ENCODE results near the gene MROH2B.

DNA sequence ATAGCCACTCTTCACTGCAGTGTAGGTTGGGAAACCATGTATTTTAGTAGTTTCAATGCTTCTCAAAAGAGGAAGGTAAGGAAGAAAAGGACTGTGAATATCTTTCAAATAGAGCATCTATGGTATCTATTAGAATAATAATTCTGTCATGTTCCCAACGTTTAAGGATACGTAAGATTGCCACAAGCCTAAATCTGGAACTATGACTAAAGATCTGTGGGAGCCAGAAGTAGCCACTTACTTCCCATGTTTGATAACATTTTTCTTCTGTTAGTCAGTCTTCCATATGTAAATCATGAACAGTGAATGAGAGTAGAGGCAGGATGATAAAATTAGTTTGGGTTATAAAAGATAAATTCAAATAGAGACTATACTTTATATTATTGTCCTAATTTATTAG lies 16.3 kb upstream of the MROH2B start:
- no peak for TF ChIP-seq POLR2A (IDR thresholded peaks at IDR 0.05)
- TF ChIP-seq, protein P1, sequence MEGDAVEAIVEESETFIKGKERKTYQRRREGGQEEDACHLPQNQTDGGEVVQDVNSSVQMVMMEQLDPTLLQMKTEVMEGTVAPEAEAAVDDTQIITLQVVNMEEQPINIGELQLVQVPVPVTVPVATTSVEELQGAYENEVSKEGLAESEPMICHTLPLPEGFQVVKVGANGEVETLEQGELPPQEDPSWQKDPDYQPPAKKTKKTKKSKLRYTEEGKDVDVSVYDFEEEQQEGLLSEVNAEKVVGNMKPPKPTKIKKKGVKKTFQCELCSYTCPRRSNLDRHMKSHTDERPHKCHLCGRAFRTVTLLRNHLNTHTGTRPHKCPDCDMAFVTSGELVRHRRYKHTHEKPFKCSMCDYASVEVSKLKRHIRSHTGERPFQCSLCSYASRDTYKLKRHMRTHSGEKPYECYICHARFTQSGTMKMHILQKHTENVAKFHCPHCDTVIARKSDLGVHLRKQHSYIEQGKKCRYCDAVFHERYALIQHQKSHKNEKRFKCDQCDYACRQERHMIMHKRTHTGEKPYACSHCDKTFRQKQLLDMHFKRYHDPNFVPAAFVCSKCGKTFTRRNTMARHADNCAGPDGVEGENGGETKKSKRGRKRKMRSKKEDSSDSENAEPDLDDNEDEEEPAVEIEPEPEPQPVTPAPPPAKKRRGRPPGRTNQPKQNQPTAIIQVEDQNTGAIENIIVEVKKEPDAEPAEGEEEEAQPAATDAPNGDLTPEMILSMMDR (IDR thresholded peaks at IDR 0.05) = no peak
- no peak for TF ChIP-seq EP300 (IDR thresholded peaks at IDR 0.05)

Measured in upper lobe of left lung (tissue), 4 donors.